Inferior parietal cortex (tissue), 1 donor: Measurements from ENCODE around the gene DNAH12.
A peak's percentile ranks its signal among the peaks of the same experiment; 100 is the strongest.
"Not testable (repeated sequence)": the region's sequence is repeated elsewhere in the genome, so short reads cannot be mapped to it uniquely, and the experiment has no call there.

Experiments used
- DNase-seq: peaks from one replicate; pipeline ENCODE4 v3.0.0-alpha.2; 2016; ENCODE audit errors: extremely low spot score

DNAH12 gene

DNA sequence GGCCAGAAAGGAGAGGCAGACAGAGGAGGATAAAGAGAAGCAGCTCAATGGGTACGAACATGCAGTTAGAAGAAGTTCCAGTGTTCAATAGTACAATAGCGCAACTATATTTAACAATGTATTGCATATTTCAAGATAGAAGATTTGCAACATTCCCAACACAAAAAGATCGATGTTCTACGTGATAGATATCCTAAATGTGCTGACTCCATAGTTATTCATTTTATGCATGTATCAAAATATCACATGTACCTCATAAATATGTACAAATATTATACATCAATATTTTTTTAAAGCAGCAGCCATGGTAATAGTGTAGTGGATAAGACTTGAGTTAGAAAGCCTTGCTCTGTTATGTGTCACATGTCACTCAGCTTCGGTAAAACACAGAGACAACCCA, 141.5 kb downstream of the DNAH12 start:
- no peak for DNase-seq

DNA sequence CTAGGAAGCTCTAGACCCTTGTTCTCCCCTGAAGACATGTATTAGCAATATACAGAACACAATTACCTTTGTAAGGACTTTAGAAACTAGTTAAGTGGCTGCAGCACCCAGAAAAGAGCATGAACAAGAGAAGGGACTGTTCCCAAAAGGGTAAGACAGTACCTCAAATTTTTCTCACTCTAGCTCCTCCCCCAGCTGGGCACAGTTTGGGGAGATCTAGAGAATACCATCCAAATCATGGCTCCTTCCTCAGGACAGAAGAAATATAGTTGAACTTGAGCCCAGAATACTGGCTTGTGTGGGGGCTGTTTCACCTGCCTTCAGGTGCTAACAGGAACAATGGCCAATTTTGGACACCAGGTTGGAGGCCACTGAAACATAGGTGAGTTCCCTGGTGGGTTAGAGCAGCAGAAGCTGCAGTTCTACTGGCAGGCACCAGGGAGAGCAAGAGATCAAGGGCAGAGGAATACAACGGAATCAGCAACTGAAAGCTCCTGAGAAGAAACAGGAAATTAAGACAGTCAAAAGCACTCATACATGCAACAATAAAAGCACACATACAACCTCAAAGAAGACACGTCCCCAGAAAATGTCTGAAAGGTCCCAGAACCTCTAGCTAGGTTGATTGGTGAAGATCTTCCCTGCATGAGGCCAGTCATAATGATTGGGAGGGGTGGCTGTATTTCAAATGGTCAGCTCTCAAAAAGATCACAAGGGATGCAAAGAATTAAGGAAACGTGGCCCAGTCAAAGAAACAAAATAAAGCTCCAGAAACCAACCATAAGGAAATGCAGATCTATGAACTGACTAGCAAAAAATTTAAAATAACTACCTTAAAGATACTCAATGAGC, 146.7 kb downstream of the DNAH12 start:
- peak; percentile 5 for DNase-seq

GRCh38 chr3:57393977-57394376, 150.2 kb downstream of the DNAH12 start:
- DNase-seq = no peak

GRCh38 chr3:57391767-57392166, 152.4 kb downstream of the DNAH12 start:
- no peak for DNase-seq

DNA sequence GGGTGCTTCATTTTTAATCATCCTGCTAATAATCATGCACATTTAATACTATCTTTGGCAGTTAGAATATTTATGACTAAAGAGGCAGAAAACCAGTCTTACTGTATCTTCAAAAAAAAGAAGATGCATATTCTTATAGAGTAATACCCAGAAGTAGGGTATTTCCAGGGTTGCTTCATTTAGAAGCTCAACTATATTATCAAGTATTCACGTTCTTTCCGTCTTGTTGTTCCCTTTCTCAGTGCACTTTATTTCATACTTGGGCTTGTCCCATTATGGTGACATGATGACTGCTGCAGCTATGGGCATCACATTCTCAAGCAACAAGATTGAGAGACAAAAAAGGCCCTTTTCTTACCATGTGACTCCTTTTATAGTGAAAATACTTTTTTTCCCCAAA, 154.9 kb downstream of the DNAH12 start:
- no peak for DNase-seq

DNA sequence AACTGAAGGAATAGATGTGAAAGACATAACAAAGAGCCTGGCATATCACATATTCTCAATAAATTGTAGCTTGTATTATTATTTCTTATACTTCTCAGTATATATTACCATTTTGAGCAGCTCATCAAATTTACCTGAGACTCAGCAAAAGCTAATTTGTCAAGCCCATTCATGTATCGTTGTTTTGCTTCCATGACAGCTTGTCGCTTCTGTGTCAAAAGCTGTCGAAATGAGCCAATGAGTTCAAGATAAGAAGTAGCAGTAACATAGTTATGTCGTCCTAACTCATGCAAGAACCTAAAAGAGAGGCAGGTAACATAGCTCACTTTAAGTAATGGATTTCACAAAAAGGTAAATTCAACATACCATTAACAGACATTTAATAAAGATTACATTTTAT, 157.8 kb downstream of the DNAH12 start:
- DNase-seq = no peak

GRCh38 chr3:57385498-57385897, 158.6 kb downstream of the DNAH12 start:
- DNase-seq = no peak

DNA sequence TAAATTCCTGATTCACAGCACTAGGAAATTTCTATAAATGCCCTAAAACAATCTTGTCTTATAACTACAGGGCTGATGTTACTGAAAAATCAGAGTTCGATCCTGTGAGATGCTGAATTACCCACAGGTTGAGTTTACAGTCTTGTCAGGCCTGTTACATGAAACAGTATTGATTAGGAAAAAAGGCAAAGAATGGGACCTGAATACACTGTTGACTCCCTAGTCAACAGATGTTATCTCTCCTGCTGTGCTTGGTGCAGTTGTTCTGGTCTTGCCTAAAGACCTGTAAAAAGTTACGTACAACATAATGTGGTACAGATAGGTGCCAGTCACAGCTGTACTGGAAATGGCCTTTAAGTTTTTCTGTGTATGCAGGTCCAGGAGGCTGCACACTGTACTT, 160.3 kb downstream of the DNAH12 start:
- DNase-seq = no peak

GRCh38 chr3:57383406-57383805, 160.7 kb downstream of the DNAH12 start:
- no peak for DNase-seq

GRCh38 chr3:57382933-57383332, 161.2 kb downstream of the DNAH12 start:
- DNase-seq = peak; percentile 3

DNA sequence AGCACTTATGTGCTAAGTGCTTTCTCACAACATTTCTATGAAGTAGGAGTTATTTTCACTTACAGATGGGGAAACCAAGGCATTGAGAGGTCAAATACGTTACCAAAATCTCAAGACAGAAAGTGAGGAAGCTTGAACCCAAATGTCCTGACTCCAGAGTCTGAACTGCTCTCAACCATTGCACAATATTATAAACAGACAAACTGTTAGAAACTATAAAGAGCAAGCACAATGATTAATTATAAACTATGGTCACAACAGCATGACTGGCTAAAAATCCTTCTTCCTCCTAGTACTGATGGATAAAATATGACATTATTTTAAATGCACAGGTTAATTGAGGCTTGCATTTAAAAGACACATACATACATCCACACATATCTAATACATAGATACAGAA, 173.8 kb downstream of the DNAH12 start:
- DNase-seq = no peak

GRCh38 chr3:57365089-57365488, 179.1 kb downstream of the DNAH12 start:
- DNase-seq = not testable (repeated sequence)

DNA sequence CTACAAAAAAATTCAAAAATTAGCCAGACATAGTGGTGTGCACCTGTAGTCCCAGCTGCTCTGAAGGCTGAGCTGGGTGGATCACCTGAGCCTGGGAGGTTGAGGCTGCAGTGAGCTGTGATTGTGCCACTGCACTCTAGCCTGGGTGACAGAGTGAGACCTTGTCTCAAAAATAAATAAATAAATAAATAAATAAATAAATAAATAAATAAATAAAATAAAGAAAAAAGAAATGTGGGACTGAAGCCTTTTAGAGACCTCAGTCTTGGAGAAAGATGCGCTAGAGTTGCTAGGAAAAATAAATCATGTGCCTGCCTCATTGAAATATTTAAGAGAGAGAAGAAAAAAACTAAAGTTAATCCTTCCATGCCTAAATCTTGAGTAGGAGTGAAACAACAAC, 187.9 kb downstream of the DNAH12 start:
- DNase-seq = not testable (repeated sequence)

- no peak for DNase-seq
These were observed 189.4 kb downstream of the DNAH12 start for GRCh38 chr3:57354768-57355167.

DNA sequence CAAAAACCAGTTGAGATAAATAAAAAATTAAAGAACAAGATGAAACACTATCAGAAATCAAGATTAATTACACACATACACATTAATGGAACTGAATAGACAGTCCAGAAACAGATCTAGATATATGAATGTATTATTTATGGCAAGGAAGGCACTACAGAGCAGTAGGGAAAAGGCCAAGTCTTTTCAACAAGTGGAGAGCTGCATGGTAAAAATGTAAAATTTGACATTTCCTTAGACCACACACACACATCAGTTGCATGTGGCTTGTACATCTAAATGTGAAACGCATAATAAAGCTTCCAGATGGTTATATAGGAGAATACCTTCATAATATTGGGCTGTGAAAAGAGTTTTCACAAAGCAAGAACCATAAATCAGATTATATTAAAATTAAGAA, 193.9 kb downstream of the DNAH12 start:
- no peak for DNase-seq

- DNase-seq = not testable (repeated sequence)
These were observed 205.0 kb downstream of the DNAH12 start for GRCh38 chr3:57339071-57339642.

DNA sequence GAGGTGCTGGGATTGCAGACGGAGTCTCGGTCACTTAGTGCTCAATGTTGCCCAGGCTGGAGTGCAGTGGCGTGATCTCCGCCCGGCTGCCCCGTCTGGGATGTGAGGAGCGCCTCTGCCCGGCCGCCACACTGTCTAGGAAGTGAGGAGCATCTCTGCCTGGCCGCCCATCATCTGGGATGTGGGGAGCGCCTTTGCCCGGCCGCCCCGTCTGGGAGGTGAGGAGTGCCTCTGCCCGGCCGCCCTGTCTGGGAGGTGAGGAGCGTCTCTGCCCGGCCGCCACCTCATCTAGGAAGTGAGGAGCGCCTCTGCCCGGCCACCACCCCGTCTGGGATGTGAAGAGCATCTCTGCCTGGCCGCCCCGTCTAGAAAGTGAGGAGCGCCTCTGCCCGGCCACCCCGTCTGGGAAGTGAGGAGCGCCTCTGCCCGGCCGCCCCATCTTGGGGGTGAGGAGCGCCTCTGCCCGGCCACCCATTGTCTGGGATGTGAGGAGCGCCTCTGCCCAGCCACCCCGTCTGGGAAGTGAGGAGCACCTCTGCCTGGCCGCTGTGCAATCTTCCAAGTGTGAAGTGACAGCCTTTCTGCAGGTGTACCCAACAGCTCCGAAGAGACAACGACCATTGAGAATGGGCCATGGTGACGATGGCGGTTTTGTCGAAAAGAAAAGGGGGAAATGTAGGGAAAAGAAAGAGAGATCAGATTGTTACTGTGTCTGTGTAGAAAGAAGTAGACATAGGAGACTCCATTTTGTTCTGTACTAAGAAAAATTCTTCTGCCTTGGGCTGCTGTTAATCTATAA, 205.7 kb downstream of the DNAH12 start:
- not testable (repeated sequence) for DNase-seq

- DNase-seq = no peak
These were observed 208.7 kb downstream of the DNAH12 start for GRCh38 chr3:57335283-57335938.

DNA sequence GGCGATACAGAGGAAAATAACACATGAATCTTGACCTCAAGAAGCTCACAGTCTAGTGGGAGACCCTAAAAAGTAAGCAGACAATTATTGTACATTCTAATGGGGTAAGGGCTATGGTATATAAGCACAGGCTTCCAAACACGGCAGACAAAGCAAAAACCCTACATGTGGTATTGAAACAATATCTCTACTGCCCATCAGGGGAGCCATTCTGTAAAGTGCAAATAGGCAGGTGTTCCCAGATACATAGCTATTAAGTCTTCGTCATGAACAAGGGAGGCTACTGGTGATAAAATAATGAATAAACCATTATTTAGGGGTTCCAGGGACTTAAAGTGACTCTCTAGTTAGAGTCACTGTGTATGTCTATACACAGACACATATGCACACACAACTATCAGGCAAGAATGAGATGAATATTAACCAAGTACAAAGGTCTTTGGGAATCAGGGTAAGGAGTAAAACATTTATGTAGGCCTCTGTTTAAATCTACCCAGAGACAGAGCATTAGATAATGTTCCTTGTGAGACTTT, 213.0 kb downstream of the DNAH12 start:
- no peak for DNase-seq

DNA sequence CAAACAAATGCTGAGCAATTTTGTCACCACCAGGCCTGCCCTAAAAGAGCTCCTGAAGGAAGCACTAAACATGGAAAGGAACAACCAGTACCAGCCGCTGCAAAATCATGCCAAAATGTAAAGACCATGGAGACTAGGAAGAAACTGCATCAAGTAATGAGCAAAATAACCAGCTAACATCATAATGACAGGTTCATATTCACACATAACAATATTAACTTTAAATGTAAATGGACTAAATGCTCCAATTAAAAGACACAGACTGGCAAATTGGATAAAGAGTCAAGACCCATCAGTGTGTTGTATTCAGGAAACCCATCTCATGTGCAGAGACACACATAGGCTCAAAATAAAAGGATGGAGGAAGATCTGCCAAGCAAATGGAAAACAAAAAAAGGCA, 217.6 kb downstream of the DNAH12 start:
- DNase-seq = not testable (repeated sequence)

GRCh38 chr3:57314204-57314603, 229.9 kb downstream of the DNAH12 start:
- no peak for DNase-seq
